A549 (cell line): Measurements from ENCODE around the gene MBD1.
A peak's percentile ranks its signal among the peaks of the same experiment; 100 is the strongest.

ENCODE experiments used
- BHLHE40 ChIP-seq: IDR thresholded peaks from 2 replicates; pipeline ENCODE4 v1.6.1; 2012; ENCODE audit warnings: low read depth, low read length, inconsistent platforms
- CEBPB ChIP-seq, 2 experiments: fragments of >200 bp in 1 of 2; sonication (Bioruptor Twin) in 1 of 2; formaldehyde crosslinking in 1 of 2; IDR thresholded peaks; 2 replicates each; pipeline ENCODE4 v1.6.1; 2012 to 2016
- CTCF ChIP-seq: fragments of >200 bp; sonication (Bioruptor Twin); formaldehyde crosslinking; IDR thresholded peaks from 3 replicates; pipeline ENCODE4 v1.5.1; 2016
- EP300 ChIP-seq, 2 experiments: fragments of >200 bp; sonication (Bioruptor Twin); formaldehyde crosslinking; IDR thresholded peaks; 2 replicates in 1 of 2; 3 replicates in 1 of 2; pipeline ENCODE4 v1.6.1; 2016 to 2017
- FOSL2 ChIP-seq, 2 experiments: fragments of 450-650 bp in 1 of 2; fragments of >200 bp in 1 of 2; sonication (Bioruptor Twin) in 1 of 2; formaldehyde crosslinking; IDR thresholded peaks; 2 replicates each; pipeline versions ENCODE4 v1.5.0 to v1.6.1; 2016 to 2020; ENCODE audit warnings: mild to moderate bottlenecking in 1 of 2, moderate library complexity in 1 of 2
- MAFK ChIP-seq: fragments of 450-650 bp; IDR thresholded peaks from 2 replicates; pipeline ENCODE4 v1.6.1; 2014; ENCODE audit not compliant: partially characterized antibody
- MAX ChIP-seq: IDR thresholded peaks from 2 replicates; pipeline ENCODE4 v1.6.1; 2012
- NFE2L2 ChIP-seq: fragments of 150-350 bp; conservative IDR thresholded peaks from 2 replicates; pipeline ENCODE4 v1.6.1; 2014; ENCODE audit warnings: low read length
- PHF8 ChIP-seq: fragments of 200-600 bp; sonication (generic); IDR thresholded peaks from 2 replicates; pipeline ENCODE4 v1.6.1; 2016; ENCODE audit warnings: low read depth, mild to moderate bottlenecking, antibody characterized with exemption, moderate library complexity, borderline replicate concordance
- POLR2A ChIP-seq: IDR thresholded peaks from 2 replicates; pipeline ENCODE4 v1.6.1; 2012; ENCODE audit warnings: mild to moderate bottlenecking, low read length
- RCOR1 ChIP-seq: fragments of 150-350 bp; IDR thresholded peaks from 2 replicates; pipeline ENCODE4 v1.6.1; 2014; ENCODE audit warnings: antibody characterized with exemption, low read length, low read depth
- REST ChIP-seq: fragments of 200-600 bp; sonication (generic); IDR thresholded peaks from 2 replicates; pipeline ENCODE4 v1.6.1; 2016; ENCODE audit warnings: antibody characterized with exemption, mild to moderate bottlenecking, moderate library complexity

GRCh38 chr18:50266248-50266704 is 15.0 kb downstream of the MBD1 start, which contains the start of gene CFAP53:
- TF ChIP-seq FOSL2 (IDR thresholded peaks at IDR 0.05) = no peak
- no peak for TF ChIP-seq FOSL2 (CRISPR knock-in tag; IDR thresholded peaks at IDR 0.05)
- no peak for TF ChIP-seq NFE2L2
- no peak for TF ChIP-seq CEBPB (IDR thresholded peaks at IDR 0.05)
- no peak for TF ChIP-seq EP300 (IDR thresholded peaks at IDR 0.05)
- TF ChIP-seq CTCF = no peak
- peak; percentile 60 for TF ChIP-seq REST
- no peak for TF ChIP-seq RCOR1
- peak; percentile 39; the same call in 1 of the 2 replicates for TF ChIP-seq POLR2A
- TF ChIP-seq MAX = 0 out of 2 replicates have a peak, but pooled peaks have one; percentile 29
- TF ChIP-seq MAFK = no peak
- TF ChIP-seq BHLHE40 = no peak
- TF ChIP-seq PHF8 = peak; percentile 73; the same call in 1 of the 2 replicates
